ENCODE measurements around the gene MRGPRD. TPM values are rescaled to one million over a fixed set of nuclear protein-coding genes. Genes with fewer than 3 reads are reported as not detected.

MRGPRD gene
- total and polyA plus RNA-seq, 2 of the 8 experiments (the other 6 are each of a cell fraction or from before 2014, with no cell fraction given) = not detected

DNA sequence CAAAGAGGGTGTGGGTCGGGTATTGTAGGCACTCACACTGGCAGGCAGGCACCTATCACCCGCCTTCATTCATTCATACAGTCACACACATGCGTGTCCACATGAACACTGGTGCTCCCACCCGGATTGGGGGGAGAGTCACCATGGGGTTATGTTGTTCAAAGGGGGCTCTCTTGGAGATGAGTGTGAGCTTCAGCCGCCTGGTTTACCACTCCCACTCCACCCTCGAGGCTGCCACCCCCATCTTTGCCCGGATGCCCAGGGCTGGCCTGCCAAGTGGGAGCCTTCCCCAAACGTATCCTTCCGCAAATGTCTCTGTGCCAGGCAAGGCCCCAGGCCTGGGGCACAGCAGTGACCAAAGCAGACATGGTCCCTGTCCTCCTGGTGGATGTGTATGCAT is 22.6 kb downstream of the MRGPRD start:
- Histone ChIP-seq H2BK5ac (ENCODE audit: low read depth, low read length) (no peak overlapping the region), H3K9me3 (ENCODE audit: insufficient read depth in 2 of 2, low read depth in 1 of 2, low read length in 1 of 2) (no peaks in the 10 kb centered on the region), H2AK5ac (ENCODE audit: low read depth, low read length) (no peak overlapping the region), H4K8ac (ENCODE audit: extremely low read depth, insufficient read depth, low read length) (no peak overlapping the region), H3K36me3 (ENCODE audit: control insufficient read depth in 2 of 4, insufficient read depth in 4 of 4, low read length in 3 of 4) (no peaks in the 10 kb centered on the region), H3K4ac (replicated peaks; ENCODE audit: insufficient read length, low read depth, low read length) (no peak overlapping the region), H3K4me1 (replicated peaks in 1 of 4; ENCODE audit: control insufficient read depth in 3 of 4, insufficient read depth in 4 of 4, low read length in 3 of 4) (peaks cover 0 to 8% (median 4%) of the 10 kb centered on the region in 4 experiments; a peak in 1 of 7 replicates), H2BK120ac (replicated peaks; ENCODE audit: low read depth, low read length) (no peak overlapping the region), H3K18ac (ENCODE audit: extremely low read depth, low read length) (no peak overlapping the region), H4K91ac (replicated peaks; ENCODE audit: insufficient read length, low read length) (no peak overlapping the region), H2BK12ac (ENCODE audit: low read depth, low read length) (no peak overlapping the region), H3K14ac (ENCODE audit: insufficient read length) (no peak overlapping the region), H3K4me3 (ENCODE audit: extremely low read depth in 1 of 4, insufficient read depth in 2 of 4, low read depth in 3 of 4, low read length in 4 of 4) (no peak overlapping the region), H4K20me1 (replicated peaks in 1 of 2; ENCODE audit: control insufficient read depth in 1 of 2, insufficient read depth in 2 of 2, low read length in 2 of 2) (no peaks in the 10 kb centered on the region), H2AFZ (ENCODE audit: low read length) (no peak overlapping the region), H2BK20ac (ENCODE audit: low read length) (no peak overlapping the region), H3K4me2 (ENCODE audit: insufficient read depth in 1 of 2, low read depth in 2 of 2, low read length in 2 of 2) (no peak overlapping the region), H3K23me2 (ENCODE audit: low read depth, low read length) (no peaks in the 10 kb centered on the region), H3K79me2 (ENCODE audit: control insufficient read depth in 1 of 2, insufficient read depth in 2 of 2, low read length in 2 of 2) (no peaks in the 10 kb centered on the region), H4K5ac (ENCODE audit: insufficient read length, low read depth, low read length) (no peak overlapping the region), H3K56ac (replicated peaks; ENCODE audit: insufficient read length, low read depth, low read length) (no peak overlapping the region), H3K23ac (ENCODE audit: insufficient read length) (no peak overlapping the region), H3K27ac (ENCODE audit: low read depth, low read length) (no peak overlapping the region), H3K27me3 (replicated peaks in 1 of 4; ENCODE audit: control insufficient read depth in 3 of 4, extremely low read depth in 1 of 4, insufficient read depth in 3 of 4, low read length in 3 of 4) (no peaks in the 10 kb centered on the region), H3K9ac (replicated peaks in 1 of 4; ENCODE audit: extremely low read depth in 1 of 4, low read depth in 3 of 4, low read length in 3 of 4) (no peak overlapping the region), H3K79me1 (ENCODE audit: low read depth, low read length) (no peaks in the 10 kb centered on the region), H2BK15ac (ENCODE audit: low read length) (peak overlapping the region; percentile 18; the same call in 1 of the 2 replicates)
- ChIA-PET CTCF (ENCODE audit: partially characterized antibody) (interaction anchor here (0.8 to 3.4 kb wide), 10 partner anchors 10 to 144 kb away, joined by 3 to 13 read pairs (median 6); partner anchors contain the start of gene MRGPRF), POLR2A (ENCODE audit: partially characterized antibody) (interaction anchor here (0.6 kb wide), 1 partner anchor 29 kb away, joined by 3 read pairs; no protein-coding TSS in a partner anchor)
- FAIRE-seq (no peak), DNase-seq (ENCODE audit: low read depth in 1 of 2, low spot score in 2 of 2) (no peak)
- TF ChIP-seq KDM1A (IDR thresholded peaks at IDR 0.05; ENCODE audit: borderline replicate concordance, low read length) (no peak), RFX5 (IDR thresholded peaks at IDR 0.05; ENCODE audit: borderline replicate concordance, low read depth, low read length) (no peak), KDM5A (IDR thresholded peaks at IDR 0.05; ENCODE audit: low read length) (no peak), TEAD4 (IDR thresholded peaks at IDR 0.05; ENCODE audit: low read depth, low read length) (no peak), CHD1 (IDR thresholded peaks at IDR 0.05; ENCODE audit: low read depth, low read length) (no peak), HDAC6 (IDR thresholded peaks at IDR 0.05; ENCODE audit: low read depth, low read length) (no peak), YY1 (IDR thresholded peaks at IDR 0.05; ENCODE audit: low read depth, low read length) (no peak), RNF2 (IDR thresholded peaks at IDR 0.05; ENCODE audit: borderline replicate concordance, low read depth, low read length, missing control alignments, poor library complexity, severe bottlenecking) (no peak), MAFK (IDR thresholded peaks at IDR 0.05; ENCODE audit: low read depth, low read length) (no peak), JUND (IDR thresholded peaks at IDR 0.05; ENCODE audit: low read length) (no peak)
- 86% methylated on average over 9 of the region's 9 CpGs; no CpG with 5 or more reads in 1 of the 2 experiments for WGBS, 2 experiments (ENCODE audit: extremely low coverage in 1 of 2, insufficient coverage in 1 of 2, insufficient read length in 1 of 2, insufficient replicate concordance in 2 of 2, low coverage in 1 of 2, low lambda C conversion rate in 2 of 2, missing lambda C conversion rate in 1 of 2)

Data from H1 (cell line).